GM18951 (cell line): ENCODE data around the gene XAGE3.
"Not testable (repeated sequence)": the region's sequence is repeated elsewhere in the genome, so short reads cannot be mapped to it uniquely, and the experiment has no call there.

ENCODE experiments used
- POLR2A ChIP-seq: IDR thresholded peaks from 4 replicates; pipeline ENCODE4 v1.6.1; 2011; ENCODE audit warnings: mild to moderate bottlenecking; ENCODE audit not compliant: insufficient read length, insufficient read depth; ENCODE audit errors: extremely low read depth
- in situ Hi-C: fragments of 300-500 bp; cut with MboI; formaldehyde crosslinking; loops from one replicate; pipeline ENCODE4 v1.12.0; 2022; ENCODE audit warnings: low sequenced_read_pairs, mixed read lengths, inconsistent platforms; ENCODE audit not compliant: unreplicated experiment

XAGE3 gene

DNA sequence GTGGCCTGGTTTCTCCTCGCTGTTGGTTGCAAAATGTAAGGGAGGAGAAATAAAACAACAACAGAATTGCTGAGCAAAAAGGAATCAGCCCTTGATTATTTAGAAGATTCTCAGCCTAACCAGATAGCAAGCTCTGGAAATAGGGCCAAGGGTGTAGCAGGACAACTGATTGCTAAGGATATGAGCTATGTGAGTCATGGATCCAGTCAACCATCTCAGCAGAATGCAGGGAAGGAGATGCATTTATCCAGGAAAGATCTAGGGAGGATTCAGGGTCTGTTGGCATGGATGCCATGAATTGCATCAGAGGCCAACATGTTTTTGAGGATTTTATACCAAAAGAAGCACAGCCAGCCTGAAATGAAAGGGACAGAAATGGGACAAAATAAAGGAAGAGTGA lies 2.2 kb upstream of the XAGE3 start:
- no peak for TF ChIP-seq POLR2A
- in situ Hi-C loops, result no loop called here

GRCh38 chrX:52865343-52865998 lies 2.4 kb downstream of the XAGE3 start:
- TF ChIP-seq POLR2A, result no peak
- in situ Hi-C loops, result no loop called here

DNA sequence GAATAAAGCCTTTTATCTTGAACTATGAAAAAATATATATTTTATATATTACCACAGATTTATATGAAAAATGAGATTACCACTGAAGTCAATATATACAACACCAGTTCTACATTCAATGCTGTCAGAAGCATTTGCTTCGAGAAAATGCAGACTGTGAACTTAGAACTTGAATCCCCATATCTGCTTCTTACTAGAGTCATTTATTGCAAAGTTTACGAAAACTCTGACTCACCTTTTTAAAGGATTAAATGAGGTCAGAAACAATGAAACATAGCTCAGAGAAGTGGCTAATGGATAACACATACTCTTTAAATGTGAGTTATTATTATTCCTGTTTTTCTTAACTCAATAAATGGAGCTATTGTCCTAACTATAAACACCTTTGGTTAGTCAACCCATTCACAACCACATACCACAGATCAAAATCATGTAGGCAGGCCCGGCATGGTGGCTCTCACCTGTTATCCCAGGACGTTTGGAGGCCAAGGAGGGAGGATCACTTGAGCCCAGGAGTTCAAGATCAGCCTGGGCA lies 10.8 kb downstream of the XAGE3 start:
- in situ Hi-C loops, result not testable (repeated sequence)

DNA sequence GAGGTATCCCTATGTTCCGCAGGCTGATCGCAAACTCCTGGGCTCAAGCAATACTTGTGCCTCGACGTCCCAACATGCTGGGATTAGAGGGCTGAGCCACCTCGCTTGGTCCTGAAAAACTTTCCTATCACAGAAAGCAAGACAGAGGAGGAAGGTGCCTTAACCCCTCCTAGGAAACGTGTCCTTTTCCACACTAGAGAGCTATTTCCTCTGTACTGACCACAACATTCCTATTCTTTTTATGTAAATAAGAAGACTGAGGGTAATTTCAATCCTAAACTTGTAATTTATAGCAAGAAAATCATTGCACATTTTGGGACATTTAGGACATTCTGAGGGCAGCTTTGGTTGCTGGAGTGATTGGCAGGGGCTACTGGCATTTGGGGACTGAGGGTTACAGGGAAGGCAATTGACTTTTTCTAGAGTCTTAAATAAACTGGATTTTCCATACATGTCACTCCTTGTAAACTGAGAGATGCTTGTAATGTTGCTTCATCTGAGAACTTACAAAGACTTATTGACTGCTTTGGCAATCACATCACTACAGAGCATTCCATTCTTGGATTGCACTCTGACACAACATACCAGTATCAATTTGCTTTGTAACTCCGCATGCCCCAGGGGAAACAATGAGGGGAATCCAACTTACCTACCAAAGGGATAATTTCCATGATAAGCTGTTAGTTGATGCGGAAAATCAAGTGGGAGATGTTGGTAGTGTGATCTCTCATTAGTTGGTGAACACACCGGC lies 15.6 kb downstream of the XAGE3 start:
- TF ChIP-seq POLR2A, result no peak
- in situ Hi-C loops, result no loop called here

GRCh38 chrX:52843619-52844018 lies 24.3 kb downstream of the XAGE3 start:
- in situ Hi-C loops, result not testable (repeated sequence)

- in situ Hi-C loops, result no loop called here
- TF ChIP-seq POLR2A, result no peak
Measured at GRCh38 chrX:52839137-52839536, 28.7 kb downstream of the XAGE3 start.

DNA sequence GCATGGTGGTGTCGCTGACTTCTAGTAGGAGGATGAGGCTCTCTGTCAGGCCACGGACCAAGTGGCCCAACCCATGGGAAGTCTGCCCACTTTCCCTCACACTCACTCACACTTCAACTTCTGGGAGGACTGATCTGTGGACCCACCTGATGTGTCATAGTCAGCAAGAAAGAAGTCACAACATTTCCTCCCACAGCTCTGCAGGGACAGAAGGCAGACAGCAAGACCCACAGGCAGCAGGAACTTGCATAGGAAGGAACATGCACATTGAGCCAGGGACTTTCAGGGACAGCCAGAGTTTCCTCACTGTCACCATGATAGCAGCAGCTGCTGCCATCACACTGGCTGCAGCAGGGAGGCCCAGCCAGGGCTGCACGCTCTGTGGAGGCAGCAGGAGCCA lies 37.3 kb downstream of the XAGE3 start:
- in situ Hi-C loops, result no loop called here
- TF ChIP-seq POLR2A, result no peak

DNA sequence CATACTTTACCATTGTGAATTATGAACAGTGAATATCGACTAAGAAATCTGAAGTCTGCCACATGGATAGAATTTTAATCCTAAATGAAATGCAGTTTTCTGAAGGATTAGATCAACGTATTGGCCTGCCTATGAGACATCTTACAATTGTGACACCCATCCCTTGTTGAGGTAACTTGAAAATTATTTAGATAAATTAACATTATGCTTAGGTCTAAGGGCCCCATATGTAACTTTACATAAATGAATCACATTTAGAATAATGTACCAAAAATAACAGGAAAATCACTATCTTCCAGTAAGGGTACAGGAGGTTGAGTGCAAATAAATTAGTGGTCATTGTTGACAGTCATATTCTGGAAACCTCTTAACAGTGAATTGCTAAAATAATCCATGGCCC lies 43.3 kb downstream of the XAGE3 start:
- in situ Hi-C loops, result no loop called here
- TF ChIP-seq POLR2A, result no peak

- in situ Hi-C loops, result no loop called here
- TF ChIP-seq POLR2A, result no peak
Measured at GRCh38 chrX:52821079-52821760, 46.7 kb downstream of the XAGE3 start.

DNA sequence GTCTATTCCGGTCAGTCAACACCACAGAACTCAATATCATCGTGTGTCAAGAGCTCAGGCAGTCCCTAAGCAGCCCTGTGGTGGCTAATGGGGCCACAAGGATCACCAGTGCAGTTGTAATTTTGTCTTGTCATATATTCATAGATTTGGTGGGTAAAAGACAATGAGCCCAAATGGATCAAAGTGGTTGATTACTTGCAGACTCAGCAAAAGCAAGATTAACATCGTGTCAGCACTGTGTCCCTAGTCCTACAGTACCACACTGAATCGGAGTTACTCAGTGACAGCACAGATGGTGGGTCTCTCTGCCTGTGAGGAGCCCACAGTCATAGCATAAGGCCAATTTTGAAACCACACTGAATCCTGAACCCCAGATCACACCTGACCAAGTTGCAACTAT lies 48.1 kb downstream of the XAGE3 start:
- in situ Hi-C loops, result no loop called here
- no peak for TF ChIP-seq POLR2A
